ENCODE results near the gene LCK. TPM values are rescaled to one million over a fixed set of nuclear protein-coding genes. Genes with fewer than 3 reads are reported as not detected.
"Not testable (repeated sequence)": the region's sequence is repeated elsewhere in the genome, so short reads cannot be mapped to it uniquely, and the experiment has no call there.

Gene LCK
- total RNA-seq, 1 donor from 2014 or later: 8.2 TPM

GRCh38 chr1:32274646-32275340 is 23.7 kb downstream of the LCK start:
- TF ChIP-seq, protein P1, sequence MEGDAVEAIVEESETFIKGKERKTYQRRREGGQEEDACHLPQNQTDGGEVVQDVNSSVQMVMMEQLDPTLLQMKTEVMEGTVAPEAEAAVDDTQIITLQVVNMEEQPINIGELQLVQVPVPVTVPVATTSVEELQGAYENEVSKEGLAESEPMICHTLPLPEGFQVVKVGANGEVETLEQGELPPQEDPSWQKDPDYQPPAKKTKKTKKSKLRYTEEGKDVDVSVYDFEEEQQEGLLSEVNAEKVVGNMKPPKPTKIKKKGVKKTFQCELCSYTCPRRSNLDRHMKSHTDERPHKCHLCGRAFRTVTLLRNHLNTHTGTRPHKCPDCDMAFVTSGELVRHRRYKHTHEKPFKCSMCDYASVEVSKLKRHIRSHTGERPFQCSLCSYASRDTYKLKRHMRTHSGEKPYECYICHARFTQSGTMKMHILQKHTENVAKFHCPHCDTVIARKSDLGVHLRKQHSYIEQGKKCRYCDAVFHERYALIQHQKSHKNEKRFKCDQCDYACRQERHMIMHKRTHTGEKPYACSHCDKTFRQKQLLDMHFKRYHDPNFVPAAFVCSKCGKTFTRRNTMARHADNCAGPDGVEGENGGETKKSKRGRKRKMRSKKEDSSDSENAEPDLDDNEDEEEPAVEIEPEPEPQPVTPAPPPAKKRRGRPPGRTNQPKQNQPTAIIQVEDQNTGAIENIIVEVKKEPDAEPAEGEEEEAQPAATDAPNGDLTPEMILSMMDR (conservative IDR thresholded peaks at IDR 0.05; ENCODE audit: low read depth, low read length): no peak
- no peak overlapping the region for H3K4me3 ChIP-seq (ENCODE audit: low read depth, low read length)
- DNase-seq (ENCODE audit: low read depth): no peak

GRCh38 chr1:32275424-32275823 is 24.4 kb downstream of the LCK start:
- DNase-seq (ENCODE audit: low read depth): no peak
- no peak overlapping the region for H3K4me3 ChIP-seq (ENCODE audit: low read depth, low read length)
- TF ChIP-seq, protein P1 (conservative IDR thresholded peaks at IDR 0.05; ENCODE audit: low read depth, low read length): no peak

GRCh38 chr1:32276032-32276782 is 25.1 kb downstream of the LCK start:
- TF ChIP-seq, protein P1 (conservative IDR thresholded peaks at IDR 0.05; ENCODE audit: low read depth, low read length): no peak
- no peak for DNase-seq (ENCODE audit: low read depth)
- H3K4me3 ChIP-seq (ENCODE audit: low read depth, low read length): no peak overlapping the region

DNA sequence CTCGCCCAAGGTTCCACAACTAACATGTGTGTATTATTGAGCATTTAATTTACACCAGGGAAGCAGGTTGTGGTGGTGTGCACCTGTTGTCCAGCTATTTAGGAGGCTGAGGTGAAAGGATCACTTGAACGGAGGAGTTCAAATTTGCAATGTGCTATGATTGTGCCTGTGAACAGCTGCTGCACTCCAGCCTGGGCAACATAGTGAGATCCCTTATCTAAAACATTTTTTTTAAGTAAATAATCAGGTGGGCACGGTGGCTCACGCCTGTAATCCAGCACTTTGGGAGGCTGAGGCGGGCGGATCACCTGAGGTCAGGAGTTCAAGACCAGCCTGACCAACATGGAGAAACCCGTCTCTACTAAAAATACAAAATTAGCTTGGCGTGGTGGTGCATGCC is 33.7 kb downstream of the LCK start:
- DNase-seq (ENCODE audit: low read depth); H3K4me3 ChIP-seq (ENCODE audit: low read depth, low read length): not testable (repeated sequence)

DNA sequence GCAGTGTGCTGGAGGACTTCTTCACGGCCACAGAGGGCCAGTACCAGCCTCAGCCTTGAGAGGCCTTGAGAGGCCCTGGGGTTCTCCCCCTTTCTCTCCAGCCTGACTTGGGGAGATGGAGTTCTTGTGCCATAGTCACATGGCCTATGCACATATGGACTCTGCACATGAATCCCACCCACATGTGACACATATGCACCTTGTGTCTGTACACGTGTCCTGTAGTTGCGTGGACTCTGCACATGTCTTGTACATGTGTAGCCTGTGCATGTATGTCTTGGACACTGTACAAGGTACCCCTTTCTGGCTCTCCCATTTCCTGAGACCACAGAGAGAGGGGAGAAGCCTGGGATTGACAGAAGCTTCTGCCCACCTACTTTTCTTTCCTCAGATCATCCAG is 34.6 kb downstream of the LCK start:
- H3K4me3 ChIP-seq (ENCODE audit: low read depth, low read length): no peak overlapping the region
- TF ChIP-seq, protein P1 (conservative IDR thresholded peaks at IDR 0.05; ENCODE audit: low read depth, low read length): no peak

DNA sequence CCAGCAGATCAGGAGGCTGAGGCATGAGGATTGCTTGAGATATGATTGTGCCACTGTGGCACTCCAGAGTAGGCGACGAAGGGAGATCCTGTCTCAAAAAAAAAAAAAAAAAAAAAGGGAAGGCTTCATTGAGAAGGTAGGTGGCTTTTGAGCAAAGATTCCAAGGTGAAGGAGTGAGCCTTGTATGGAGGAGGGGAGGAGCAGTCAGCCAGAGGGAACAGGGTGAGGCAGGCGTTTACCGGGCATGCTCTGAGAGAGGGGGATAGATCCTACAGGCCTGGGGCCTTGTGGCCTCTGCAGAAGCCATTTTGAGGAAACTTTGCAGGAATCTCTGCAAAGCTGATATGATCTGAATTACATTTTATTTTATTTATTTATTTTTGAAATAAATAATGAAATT is 35.7 kb downstream of the LCK start:
- TF ChIP-seq, protein P1 (conservative IDR thresholded peaks at IDR 0.05; ENCODE audit: low read depth, low read length): no peak
- H3K4me3 ChIP-seq (ENCODE audit: low read depth, low read length): no peak overlapping the region
- DNase-seq (ENCODE audit: low read depth): no peak

More for the DNA sequence above, 34.6 kb downstream of the LCK start:
- DNase-seq (ENCODE audit: low read depth): no peak

- DNase-seq (ENCODE audit: low read depth): no peak
- TF ChIP-seq, protein P1 (conservative IDR thresholded peaks at IDR 0.05; ENCODE audit: low read depth, low read length): no peak
- H3K4me3 ChIP-seq (ENCODE audit: low read depth, low read length): no peak overlapping the region
Measured at GRCh38 chr1:32289256-32289655, 38.2 kb downstream of the LCK start.
